Liver (tissue), 9 donors: Measurements from ENCODE around the gene NDC80. TPM values are rescaled to one million over a fixed set of nuclear protein-coding genes. Genes with fewer than 3 reads are reported as not detected.
A peak's percentile ranks its signal among the peaks of the same experiment; 100 is the strongest.

ENCODE experiments used
- DNase-seq: peaks from one replicate; pipeline ENCODE4 v3.0.0-alpha.2; 2017; ENCODE audit warnings: low spot score
- H3K27ac ChIP-seq, 2 donors: one replicate each; pipeline ENCODE4 v1.7.0; 2013; ENCODE audit warnings: inconsistent platforms in 2 of 2, low read length in 2 of 2, control low read depth in 1 of 2, low read depth in 1 of 2, mild to moderate bottlenecking in 1 of 2
- H3K27me3 ChIP-seq, 4 donors: one replicate each; pipeline versions ENCODE4 v1.6.1 to v1.7.0; 2013; ENCODE audit warnings: low read length in 3 of 4, inconsistent platforms in 1 of 4, mild to moderate bottlenecking in 1 of 4, moderate library complexity in 1 of 4; ENCODE audit not compliant: control insufficient read depth in 4 of 4, insufficient read depth in 4 of 4
- H3K36me3 ChIP-seq, 4 donors: one replicate each; pipeline versions ENCODE4 v1.6.1 to v1.7.0; 2013; ENCODE audit warnings: low read length in 3 of 4, mild to moderate bottlenecking in 3 of 4, low read depth in 1 of 4, moderate library complexity in 1 of 4; ENCODE audit not compliant: control insufficient read depth in 4 of 4, insufficient read depth in 3 of 4
- H3K4me1 ChIP-seq, 4 donors: one replicate each; pipeline versions ENCODE4 v1.6.1 to v1.7.0; 2013; ENCODE audit warnings: low read length in 3 of 4, mild to moderate bottlenecking in 3 of 4, moderate library complexity in 1 of 4; ENCODE audit not compliant: control insufficient read depth in 4 of 4, insufficient read depth in 4 of 4
- H3K4me3 ChIP-seq, 3 donors: one replicate each; pipeline versions ENCODE4 v1.6.1 to v1.7.0; 2013; ENCODE audit warnings: low read length in 3 of 3, control low read depth in 1 of 3, low read depth in 1 of 3, mild to moderate bottlenecking in 1 of 3
- H3K9ac ChIP-seq, 2 donors: one replicate each; pipeline ENCODE4 v1.7.0; 2013; ENCODE audit warnings: low read length in 2 of 2, mild to moderate bottlenecking in 2 of 2, moderate library complexity in 2 of 2, control low read depth in 1 of 2, low read depth in 1 of 2
- H3K9me3 ChIP-seq, 4 donors: one replicate each; pipeline versions ENCODE4 v1.6.1 to v1.7.0; 2013; ENCODE audit warnings: low read length in 3 of 4; ENCODE audit not compliant: control insufficient read depth in 4 of 4
- ATF3 ChIP-seq: IDR thresholded peaks from 2 replicates; pipeline ENCODE4 v1.6.1; 2016; ENCODE audit warnings: antibody characterized with exemption
- CTCF ChIP-seq: fragments of 150-350 bp; IDR thresholded peaks from 2 replicates; pipeline ENCODE4 v1.5.1; 2017; ENCODE audit warnings: improper control_type of control experiment, low read depth, low read length; ENCODE audit not compliant: missing input control
- EGR1 ChIP-seq, 2 donors: IDR thresholded peaks; 2 replicates each; pipeline ENCODE4 v1.6.1; 2016 to 2018; ENCODE audit warnings: antibody characterized with exemption in 2 of 2, low read depth in 2 of 2
- FOXA1 ChIP-seq: IDR thresholded peaks from 2 replicates; pipeline ENCODE4 v1.6.1; 2016; ENCODE audit warnings: antibody characterized with exemption
- FOXA2 ChIP-seq: IDR thresholded peaks from 2 replicates; pipeline ENCODE4 v1.6.1; 2016; ENCODE audit warnings: antibody characterized with exemption
- GABPA ChIP-seq, 2 donors: IDR thresholded peaks in 1 of 2; conservative IDR thresholded peaks in 1 of 2; 2 replicates each; pipeline ENCODE4 v1.6.1; 2016; ENCODE audit warnings: antibody characterized with exemption in 2 of 2, mild to moderate bottlenecking in 1 of 2, moderate library complexity in 1 of 2
- HNF4A ChIP-seq, 2 donors: conservative IDR thresholded peaks; 2 replicates each; pipeline ENCODE4 v1.6.1; 2016; ENCODE audit warnings: antibody characterized with exemption in 2 of 2, mild to moderate bottlenecking in 2 of 2
- JUND ChIP-seq, 2 donors: IDR thresholded peaks; 2 replicates each; pipeline ENCODE4 v1.6.1; 2016; ENCODE audit warnings: antibody characterized with exemption in 2 of 2
- MAX ChIP-seq: IDR thresholded peaks from 2 replicates; pipeline ENCODE4 v1.6.1; 2016; ENCODE audit warnings: antibody characterized with exemption
- NR2F2 ChIP-seq: IDR thresholded peaks from 2 replicates; pipeline ENCODE4 v1.6.1; 2016; ENCODE audit warnings: antibody characterized with exemption
- RAD21 ChIP-seq, 2 donors: IDR thresholded peaks; 2 replicates each; pipeline ENCODE4 v1.6.1; 2016; ENCODE audit warnings: antibody characterized with exemption in 2 of 2, mild to moderate bottlenecking in 2 of 2
- REST ChIP-seq: IDR thresholded peaks from 2 replicates; pipeline ENCODE4 v1.6.1; 2016; ENCODE audit warnings: antibody characterized with exemption, mild to moderate bottlenecking
- RXRA ChIP-seq, 2 donors: IDR thresholded peaks; 2 replicates each; pipeline ENCODE4 v1.6.1; 2017 to 2018; ENCODE audit warnings: antibody characterized with exemption in 2 of 2, mild to moderate bottlenecking in 1 of 2
- SP1 ChIP-seq: IDR thresholded peaks from 2 replicates; pipeline ENCODE4 v1.6.1; 2018; ENCODE audit warnings: antibody characterized with exemption, mild to moderate bottlenecking
- TAF1 ChIP-seq: conservative IDR thresholded peaks from 2 replicates; pipeline ENCODE4 v1.6.1; 2016; ENCODE audit warnings: antibody characterized with exemption, mild to moderate bottlenecking
- YY1 ChIP-seq: IDR thresholded peaks from 2 replicates; pipeline ENCODE4 v1.6.1; 2016; ENCODE audit warnings: antibody characterized with exemption, mild to moderate bottlenecking
- ZBTB33 ChIP-seq: IDR thresholded peaks from 2 replicates; pipeline ENCODE4 v1.6.1; 2016; ENCODE audit warnings: antibody characterized with exemption
- WGBS: extraction: QIAGEN DNeasy Blood & Tissue Kit; methylation state at CpG from one replicate; pipeline ENCODE4 v1.1.7; 2013; 5-methylcytosine and 5-hydroxymethylcytosine counted together
- polyA plus RNA-seq, 2 donors: library from polyadenylated mRNA; stranded (reverse) in 1 of 2; unstranded in 1 of 2; fragments of 200-250 nt in 1 of 2; fragments of >200 nt in 1 of 2; fragmentation: Nextera tagmentation in 1 of 2; extraction: Ambion mirVana in 1 of 2; gene quantifications; one replicate each; pipeline versions ENCODE4 v1.2.1 to v1.2.3, GENCODE V29; 2013 to 2015
- total RNA-seq, 2 donors: library from RNA; depleted of rRNA; stranded (reverse); fragments of >200 nt; gene quantifications; one replicate each; pipeline ENCODE4 v1.2.3, GENCODE V29; 2014
- donor health status: healthy.
- donor health status: healthy.
- donor health status: healthy.
- donor health status: healthy.
- donor health status: healthy.

NDC80 gene
- total RNA-seq, result 10 to 100 TPM in 1 of 2 donors, under 1 TPM in 1; 0.08 to 33.8 TPM
- 1 to 10 TPM in 1 of 2 donors, under 1 TPM in 1; 0.43 to 1.6 TPM for polyA plus RNA-seq

GRCh38 chr18:2571200-2572170 is at the start of gene NDC80, which contains the start of gene METTL4:
NDC80 (plus strand) TSS chr18:2571557; CDS start chr18:2572986, 1,429 bp downstream.
METTL4 (minus strand) TSS chr18:2571505; CDS start chr18:2567216, 4,289 bp downstream.
- under 1% methylated on average over 55 of the region's 55 CpGs for WGBS
- peak within 1 kb of the TSS; percentile 76 to 85 (median 85) for H3K4me3 ChIP-seq
- H3K27ac ChIP-seq, result peak within 1 kb of the TSS; percentile 98
- peaks cover 3 to 17% (median 15%) of the 10 kb centered on the region in 4 donors for H3K4me1 ChIP-seq
- peaks cover 0 to 5% (median 0%) of the 10 kb centered on the region in 4 donors for H3K36me3 ChIP-seq
- peak within 1 kb of the TSS; percentile 91 to 94 for H3K9ac ChIP-seq
- H3K27me3 ChIP-seq, result no peaks in the 10 kb centered on the region
- H3K9me3 ChIP-seq, result no peaks in the 10 kb centered on the region
- TF ChIP-seq YY1 (peak; percentile 100), TAF1 (no peak), SP1 (no peak), RXRA (IDR thresholded peaks at IDR 0.05) (no peak), JUND (IDR thresholded peaks at IDR 0.05) (peak; percentile 24 to 27), CTCF (no peak), NR2F2 (peak; percentile 16), ZBTB33 (peak; percentile 55), EGR1 (IDR thresholded peaks at IDR 0.05; ENCODE audit: low read depth in 2 of 2) (no peak), FOXA1 (no peak), GABPA (IDR thresholded peaks at IDR 0.05 in 1 of 2, conservative IDR thresholded peaks at IDR 0.05 in 1 of 2) (peak in 1 of 2 donors; percentile 73), HNF4A (conservative IDR thresholded peaks at IDR 0.05) (no peak), RAD21 (IDR thresholded peaks at IDR 0.05) (peak in 1 of 2 donors; percentile 18), MAX (peak; percentile 45), ATF3 (no peak), FOXA2 (no peak), REST (no peak)
- peak; percentile 90 for DNase-seq
